Keratinocyte (primary cell): ENCODE measurements around the gene LOXHD1.

Experiments used
- EZH2 ChIP-seq: IDR thresholded peaks from one replicate; pipeline ENCODE4 v1.6.1; 2012; ENCODE audit warnings: inconsistent platforms, mild to moderate bottlenecking, low read length, moderate library complexity
- TF ChIP-seq, protein P1 (sequence below), 3 experiments: IDR thresholded peaks in 1 of 3; conservative IDR thresholded peaks in 1 of 3; optimal IDR thresholded peaks in 1 of 3; 2 replicates in 2 of 3; 3 replicates in 1 of 3; pipeline versions ENCODE3 to v1.5.1; 2011; ENCODE audit warnings: low read length in 3 of 3, mild to moderate bottlenecking in 3 of 3, moderate library complexity in 2 of 3, control low read depth in 1 of 3, inconsistent platforms in 1 of 3; ENCODE audit not compliant: insufficient read depth in 2 of 3; ENCODE audit errors: extremely low read depth in 1 of 3

DNA sequence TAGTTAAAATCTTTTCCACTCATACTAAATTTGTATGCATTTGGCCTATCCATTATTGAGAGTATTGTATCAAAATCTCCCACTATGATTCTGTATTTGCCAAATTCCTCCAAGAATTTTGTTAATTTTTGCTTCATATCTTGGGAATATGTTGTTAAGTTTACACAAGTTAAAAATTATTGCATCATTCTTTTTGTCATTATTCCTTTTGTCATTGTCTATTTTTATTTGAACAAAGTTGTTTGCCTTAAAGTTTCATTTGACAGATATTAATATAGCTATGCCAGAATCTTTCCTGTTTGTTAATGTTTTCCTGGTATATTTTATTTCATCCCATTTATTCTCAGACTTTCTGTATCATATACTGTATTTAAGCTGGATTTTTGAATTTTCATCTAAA is 41.3 kb downstream of the LOXHD1 start:
- TF ChIP-seq, protein P1, sequence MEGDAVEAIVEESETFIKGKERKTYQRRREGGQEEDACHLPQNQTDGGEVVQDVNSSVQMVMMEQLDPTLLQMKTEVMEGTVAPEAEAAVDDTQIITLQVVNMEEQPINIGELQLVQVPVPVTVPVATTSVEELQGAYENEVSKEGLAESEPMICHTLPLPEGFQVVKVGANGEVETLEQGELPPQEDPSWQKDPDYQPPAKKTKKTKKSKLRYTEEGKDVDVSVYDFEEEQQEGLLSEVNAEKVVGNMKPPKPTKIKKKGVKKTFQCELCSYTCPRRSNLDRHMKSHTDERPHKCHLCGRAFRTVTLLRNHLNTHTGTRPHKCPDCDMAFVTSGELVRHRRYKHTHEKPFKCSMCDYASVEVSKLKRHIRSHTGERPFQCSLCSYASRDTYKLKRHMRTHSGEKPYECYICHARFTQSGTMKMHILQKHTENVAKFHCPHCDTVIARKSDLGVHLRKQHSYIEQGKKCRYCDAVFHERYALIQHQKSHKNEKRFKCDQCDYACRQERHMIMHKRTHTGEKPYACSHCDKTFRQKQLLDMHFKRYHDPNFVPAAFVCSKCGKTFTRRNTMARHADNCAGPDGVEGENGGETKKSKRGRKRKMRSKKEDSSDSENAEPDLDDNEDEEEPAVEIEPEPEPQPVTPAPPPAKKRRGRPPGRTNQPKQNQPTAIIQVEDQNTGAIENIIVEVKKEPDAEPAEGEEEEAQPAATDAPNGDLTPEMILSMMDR (optimal IDR thresholded peaks at IDR 0.05 in 1 of 3, IDR thresholded peaks at IDR 0.05 in 1 of 3, conservative IDR thresholded peaks at IDR 0.05 in 1 of 3; ENCODE audit: extremely low read depth in 1 of 3, insufficient read depth in 2 of 3, low read length in 3 of 3) = no peak
- no peak for TF ChIP-seq EZH2
